Measurements from ENCODE around the gene PCDHGB5.
"Not testable (repeated sequence)": the region's sequence is repeated elsewhere in the genome, so short reads cannot be mapped to it uniquely, and the experiment has no call there.

The PCDHGB5 gene

GRCh38 chr5:141397756-141398551, at the start of gene PCDHGB5:
Gene PCDHGB5 (plus strand): TSS chr5:141397947. CDS start chr5:141398128, 181 bp downstream.
- TF ChIP-seq CTCF (conservative IDR thresholded peaks at IDR 0.05): peak; percentile 82
- not testable (repeated sequence) for H3K27ac ChIP-seq

GRCh38 chr5:141349917-141350619, 47.7 kb upstream of the PCDHGB5 start, which contains the start of gene PCDHGB1:
Gene PCDHGB1 (plus strand): TSS chr5:141350099. CDS start chr5:141350261, 162 bp downstream.
- H3K27ac ChIP-seq: no peak within 1 kb of the TSS
- TF ChIP-seq ZFX (IDR thresholded peaks at IDR 0.05): no peak
- peak; percentile 84 for TF ChIP-seq CTCF (conservative IDR thresholded peaks at IDR 0.05)

GRCh38 chr5:141351591-141351990, 46.2 kb upstream of the PCDHGB5 start:
- TF ChIP-seq ZFX (IDR thresholded peaks at IDR 0.05) (no peak), CTCF (conservative IDR thresholded peaks at IDR 0.05) (no peak)

GRCh38 chr5:141354900-141355469, 42.8 kb upstream of the PCDHGB5 start, which contains the start of gene PCDHGA4:
Gene PCDHGA4 (plus strand): TSS chr5:141355021. CDS start chr5:141355108, 87 bp downstream.
- no peak within 1 kb of the TSS for H3K27ac ChIP-seq
- TF ChIP-seq CTCF (conservative IDR thresholded peaks at IDR 0.05): peak; percentile 78
- no peak for TF ChIP-seq ZFX (IDR thresholded peaks at IDR 0.05)

More at GRCh38 chr5:141351591-141351990, 46.2 kb upstream of the PCDHGB5 start:
- no peak overlapping the region for H3K27ac ChIP-seq

GRCh38 chr5:141355641-141356040, 42.1 kb upstream of the PCDHGB5 start:
- H3K27ac ChIP-seq: no peak overlapping the region
- TF ChIP-seq ZFX (IDR thresholded peaks at IDR 0.05) (no peak), CTCF (conservative IDR thresholded peaks at IDR 0.05) (no peak)

GRCh38 chr5:141356133-141356532, 41.6 kb upstream of the PCDHGB5 start:
- H3K27ac ChIP-seq: no peak overlapping the region
- no peak for TF ChIP-seq ZFX (IDR thresholded peaks at IDR 0.05)
- no peak for TF ChIP-seq CTCF (conservative IDR thresholded peaks at IDR 0.05)
